WTC11 (cell line): ENCODE data around the gene NOX3. TPM values are rescaled to one million over a fixed set of nuclear protein-coding genes. Genes with fewer than 3 reads are reported as not detected.

Source experiments
- ATAC-seq: fragments of 200-7000 bp; cut with Tn5 transposase; 2 replicates; pipeline ENCODE4 v1.10.0; 2021; ENCODE audit warnings: mild to moderate bottlenecking, moderate library complexity
- CTCF ChIA-PET: fragments of 300-600 bp; sonication (Branson Sonifier 250); formaldehyde crosslinking; loops from one replicate; lab custom pipeline; 2021; ENCODE audit warnings: antibody characterized with exemption; lab: Charles Lee
- POLR2A ChIA-PET: fragments of 350-600 bp; sonication (Branson Sonifier 250); formaldehyde crosslinking; loops from one replicate; lab custom pipeline; 2021; ENCODE audit warnings: antibody characterized with exemption; lab: Charles Lee
- DNase-seq: peaks from one replicate; pipeline ENCODE4 v3.0.0; 2021; ENCODE audit warnings: low spot score
- H3K27ac Mint-ChIP-seq: 2 replicates; pipeline ENCODE4 v1.8.0; 2021; ENCODE audit warnings: mixed read lengths
- H3K27me3 Mint-ChIP-seq: 2 replicates; pipeline ENCODE4 v1.8.0; 2021; ENCODE audit warnings: low read depth, mild to moderate bottlenecking, moderate library complexity, mixed read lengths
- H3K36me3 Mint-ChIP-seq: 2 replicates; pipeline ENCODE4 v1.8.0; 2021; ENCODE audit warnings: mixed read lengths
- H3K4me1 Mint-ChIP-seq: 2 replicates; pipeline ENCODE4 v1.8.0; 2022; ENCODE audit warnings: mixed read lengths
- H3K4me3 Mint-ChIP-seq: 2 replicates; pipeline ENCODE4 v1.8.0; 2021; ENCODE audit warnings: mild to moderate bottlenecking, moderate library complexity, mixed read lengths
- H3K9me3 Mint-ChIP-seq: 2 replicates; pipeline ENCODE4 v1.8.0; 2021; ENCODE audit warnings: mixed read lengths
- ETV6 ChIP-seq: sonication (generic); formaldehyde crosslinking; IDR thresholded peaks from 2 replicates; pipeline ENCODE4 v1.8.1; 2022; ENCODE audit warnings: mild to moderate bottlenecking, missing genetic modification reagents
- JAZF1 ChIP-seq: fragments of 250-450 bp; sonication (Bioruptor Pico); IDR thresholded peaks from 2 replicates; pipeline ENCODE4 v1.9.0; 2021; ENCODE audit warnings: moderate library complexity, mild to moderate bottlenecking, inconsistent platforms
- MYBL2 ChIP-seq: sonication (generic); formaldehyde crosslinking; IDR thresholded peaks from 2 replicates; pipeline ENCODE4 v1.8.1; 2023; ENCODE audit warnings: mild to moderate bottlenecking, moderate library complexity, missing genetic modification reagents
- NR2C2 ChIP-seq: sonication (generic); formaldehyde crosslinking; IDR thresholded peaks from 2 replicates; pipeline ENCODE4 v1.8.0; 2022; ENCODE audit warnings: mild to moderate bottlenecking, missing genetic modification reagents
- OVOL2 ChIP-seq: fragments of 250-450 bp; sonication (Bioruptor Pico); IDR thresholded peaks from 2 replicates; pipeline ENCODE4 v1.9.0; 2021; ENCODE audit warnings: mild to moderate bottlenecking, borderline replicate concordance
- SMAD3 ChIP-seq: sonication (generic); formaldehyde crosslinking; IDR thresholded peaks from 2 replicates; pipeline ENCODE4 v1.8.0; 2022; ENCODE audit warnings: missing genetic modification reagents, mild to moderate bottlenecking, borderline replicate concordance
- SP1 ChIP-seq: sonication (generic); formaldehyde crosslinking; conservative IDR thresholded peaks from 2 replicates; pipeline ENCODE4 v1.8.1; 2022; ENCODE audit warnings: missing genetic modification reagents
- ZNF232 ChIP-seq: sonication (generic); formaldehyde crosslinking; IDR thresholded peaks from 2 replicates; pipeline ENCODE4 v1.8.0; 2022; ENCODE audit warnings: mild to moderate bottlenecking, missing genetic modification reagents
- total RNA-seq: library from RNA; stranded (reverse); gene quantifications from 3 replicates; pipeline ENCODE4 v1.2.3, GENCODE V29; 2021
- TF ChIP-seq, protein P1 (sequence below): sonication (generic); formaldehyde crosslinking; IDR thresholded peaks from 2 replicates; pipeline ENCODE4 v1.8.0; 2022; ENCODE audit warnings: mild to moderate bottlenecking, missing genetic modification reagents
- TF ChIP-seq, protein P2 (sequence below): fragments of 250-450 bp; sonication (Bioruptor Pico); IDR thresholded peaks from 2 replicates; pipeline ENCODE4 v1.9.0; 2021; ENCODE audit warnings: mild to moderate bottlenecking, borderline replicate concordance
- TF ChIP-seq, protein P3 (sequence below): sonication (generic); formaldehyde crosslinking; IDR thresholded peaks from 2 replicates; pipeline ENCODE4 v1.8.0; 2023; ENCODE audit warnings: missing genetic modification reagents, mild to moderate bottlenecking, borderline replicate concordance
- TF ChIP-seq, protein P4 (sequence below): sonication (generic); formaldehyde crosslinking; IDR thresholded peaks from 2 replicates; pipeline ENCODE4 v1.8.0; 2022; ENCODE audit warnings: missing genetic modification reagents
- TF ChIP-seq, protein P5 (sequence below): sonication (generic); formaldehyde crosslinking; IDR thresholded peaks from 2 replicates; pipeline ENCODE4 v1.8.1; 2023; ENCODE audit warnings: mild to moderate bottlenecking, moderate library complexity, missing genetic modification reagents
- TF ChIP-seq, protein P6 (sequence below): sonication (generic); formaldehyde crosslinking; IDR thresholded peaks from 2 replicates; pipeline ENCODE4 v1.8.0; 2022; ENCODE audit warnings: mild to moderate bottlenecking, missing genetic modification reagents
- TF ChIP-seq, protein P7 (sequence below): fragments of 250-450 bp; sonication (Bioruptor Pico); conservative IDR thresholded peaks from 2 replicates; pipeline ENCODE4 v1.9.0; 2021; ENCODE audit warnings: mild to moderate bottlenecking

NOX3 gene
- total RNA-seq, 1 experiment from 2014 or later = not detected

DNA sequence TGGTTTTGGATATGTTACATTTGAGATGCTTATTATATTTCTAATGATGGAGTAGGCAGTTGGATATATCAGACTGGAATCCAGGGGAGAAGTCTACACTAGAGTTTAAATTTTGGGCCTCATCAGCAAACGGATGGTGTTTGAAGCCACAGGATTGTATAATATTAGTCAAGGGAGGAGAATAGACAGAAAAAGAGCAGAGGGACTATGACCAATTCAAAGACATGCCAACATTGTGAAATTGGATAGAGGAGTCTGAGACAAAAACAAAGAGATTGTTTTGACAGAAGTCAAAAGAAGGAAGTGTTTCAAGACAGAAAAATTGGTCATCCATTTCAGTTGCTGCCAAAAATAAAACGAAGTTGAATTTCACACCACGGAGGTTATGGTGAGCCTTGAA lies 66.5 kb downstream of the NOX3 start:
- no peak for ATAC-seq
- POLR2A ChIA-PET = no interaction called here
- H3K4me3 Mint-ChIP-seq = no peak overlapping the region

More for the DNA sequence above, 66.5 kb downstream of the NOX3 start:
- Mint-ChIP-seq H3K4me1 (peaks cover 4% of the 10 kb centered on the region), H3K36me3 (no peaks in the 10 kb centered on the region), H3K27me3 (no peaks in the 10 kb centered on the region), H3K27ac (no peak overlapping the region), H3K9me3 (no peaks in the 10 kb centered on the region)
- CTCF ChIA-PET = no interaction called here
- no peak for DNase-seq
- TF ChIP-seq SMAD3 (CRISPR knock-in tag) (no peak), NR2C2 (CRISPR knock-in tag) (no peak), JAZF1 (CRISPR knock-in tag) (no peak), OVOL2 (no peak), ZNF232 (CRISPR knock-in tag) (no peak), SP1 (CRISPR knock-in tag) (no peak), ETV6 (no peak), MYBL2 (CRISPR knock-in tag) (no peak)
- TF ChIP-seq, protein P1, sequence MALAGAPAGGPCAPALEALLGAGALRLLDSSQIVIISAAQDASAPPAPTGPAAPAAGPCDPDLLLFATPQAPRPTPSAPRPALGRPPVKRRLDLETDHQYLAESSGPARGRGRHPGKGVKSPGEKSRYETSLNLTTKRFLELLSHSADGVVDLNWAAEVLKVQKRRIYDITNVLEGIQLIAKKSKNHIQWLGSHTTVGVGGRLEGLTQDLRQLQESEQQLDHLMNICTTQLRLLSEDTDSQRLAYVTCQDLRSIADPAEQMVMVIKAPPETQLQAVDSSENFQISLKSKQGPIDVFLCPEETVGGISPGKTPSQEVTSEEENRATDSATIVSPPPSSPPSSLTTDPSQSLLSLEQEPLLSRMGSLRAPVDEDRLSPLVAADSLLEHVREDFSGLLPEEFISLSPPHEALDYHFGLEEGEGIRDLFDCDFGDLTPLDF (CRISPR knock-in tag) = no peak
- TF ChIP-seq, protein P2, sequence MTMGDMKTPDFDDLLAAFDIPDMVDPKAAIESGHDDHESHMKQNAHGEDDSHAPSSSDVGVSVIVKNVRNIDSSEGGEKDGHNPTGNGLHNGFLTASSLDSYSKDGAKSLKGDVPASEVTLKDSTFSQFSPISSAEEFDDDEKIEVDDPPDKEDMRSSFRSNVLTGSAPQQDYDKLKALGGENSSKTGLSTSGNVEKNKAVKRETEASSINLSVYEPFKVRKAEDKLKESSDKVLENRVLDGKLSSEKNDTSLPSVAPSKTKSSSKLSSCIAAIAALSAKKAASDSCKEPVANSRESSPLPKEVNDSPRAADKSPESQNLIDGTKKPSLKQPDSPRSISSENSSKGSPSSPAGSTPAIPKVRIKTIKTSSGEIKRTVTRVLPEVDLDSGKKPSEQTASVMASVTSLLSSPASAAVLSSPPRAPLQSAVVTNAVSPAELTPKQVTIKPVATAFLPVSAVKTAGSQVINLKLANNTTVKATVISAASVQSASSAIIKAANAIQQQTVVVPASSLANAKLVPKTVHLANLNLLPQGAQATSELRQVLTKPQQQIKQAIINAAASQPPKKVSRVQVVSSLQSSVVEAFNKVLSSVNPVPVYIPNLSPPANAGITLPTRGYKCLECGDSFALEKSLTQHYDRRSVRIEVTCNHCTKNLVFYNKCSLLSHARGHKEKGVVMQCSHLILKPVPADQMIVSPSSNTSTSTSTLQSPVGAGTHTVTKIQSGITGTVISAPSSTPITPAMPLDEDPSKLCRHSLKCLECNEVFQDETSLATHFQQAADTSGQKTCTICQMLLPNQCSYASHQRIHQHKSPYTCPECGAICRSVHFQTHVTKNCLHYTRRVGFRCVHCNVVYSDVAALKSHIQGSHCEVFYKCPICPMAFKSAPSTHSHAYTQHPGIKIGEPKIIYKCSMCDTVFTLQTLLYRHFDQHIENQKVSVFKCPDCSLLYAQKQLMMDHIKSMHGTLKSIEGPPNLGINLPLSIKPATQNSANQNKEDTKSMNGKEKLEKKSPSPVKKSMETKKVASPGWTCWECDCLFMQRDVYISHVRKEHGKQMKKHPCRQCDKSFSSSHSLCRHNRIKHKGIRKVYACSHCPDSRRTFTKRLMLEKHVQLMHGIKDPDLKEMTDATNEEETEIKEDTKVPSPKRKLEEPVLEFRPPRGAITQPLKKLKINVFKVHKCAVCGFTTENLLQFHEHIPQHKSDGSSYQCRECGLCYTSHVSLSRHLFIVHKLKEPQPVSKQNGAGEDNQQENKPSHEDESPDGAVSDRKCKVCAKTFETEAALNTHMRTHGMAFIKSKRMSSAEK (CRISPR knock-in tag) = no peak
- TF ChIP-seq, protein P3, sequence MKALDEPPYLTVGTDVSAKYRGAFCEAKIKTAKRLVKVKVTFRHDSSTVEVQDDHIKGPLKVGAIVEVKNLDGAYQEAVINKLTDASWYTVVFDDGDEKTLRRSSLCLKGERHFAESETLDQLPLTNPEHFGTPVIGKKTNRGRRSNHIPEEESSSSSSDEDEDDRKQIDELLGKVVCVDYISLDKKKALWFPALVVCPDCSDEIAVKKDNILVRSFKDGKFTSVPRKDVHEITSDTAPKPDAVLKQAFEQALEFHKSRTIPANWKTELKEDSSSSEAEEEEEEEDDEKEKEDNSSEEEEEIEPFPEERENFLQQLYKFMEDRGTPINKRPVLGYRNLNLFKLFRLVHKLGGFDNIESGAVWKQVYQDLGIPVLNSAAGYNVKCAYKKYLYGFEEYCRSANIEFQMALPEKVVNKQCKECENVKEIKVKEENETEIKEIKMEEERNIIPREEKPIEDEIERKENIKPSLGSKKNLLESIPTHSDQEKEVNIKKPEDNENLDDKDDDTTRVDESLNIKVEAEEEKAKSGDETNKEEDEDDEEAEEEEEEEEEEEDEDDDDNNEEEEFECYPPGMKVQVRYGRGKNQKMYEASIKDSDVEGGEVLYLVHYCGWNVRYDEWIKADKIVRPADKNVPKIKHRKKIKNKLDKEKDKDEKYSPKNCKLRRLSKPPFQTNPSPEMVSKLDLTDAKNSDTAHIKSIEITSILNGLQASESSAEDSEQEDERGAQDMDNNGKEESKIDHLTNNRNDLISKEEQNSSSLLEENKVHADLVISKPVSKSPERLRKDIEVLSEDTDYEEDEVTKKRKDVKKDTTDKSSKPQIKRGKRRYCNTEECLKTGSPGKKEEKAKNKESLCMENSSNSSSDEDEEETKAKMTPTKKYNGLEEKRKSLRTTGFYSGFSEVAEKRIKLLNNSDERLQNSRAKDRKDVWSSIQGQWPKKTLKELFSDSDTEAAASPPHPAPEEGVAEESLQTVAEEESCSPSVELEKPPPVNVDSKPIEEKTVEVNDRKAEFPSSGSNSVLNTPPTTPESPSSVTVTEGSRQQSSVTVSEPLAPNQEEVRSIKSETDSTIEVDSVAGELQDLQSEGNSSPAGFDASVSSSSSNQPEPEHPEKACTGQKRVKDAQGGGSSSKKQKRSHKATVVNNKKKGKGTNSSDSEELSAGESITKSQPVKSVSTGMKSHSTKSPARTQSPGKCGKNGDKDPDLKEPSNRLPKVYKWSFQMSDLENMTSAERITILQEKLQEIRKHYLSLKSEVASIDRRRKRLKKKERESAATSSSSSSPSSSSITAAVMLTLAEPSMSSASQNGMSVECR = no peak
- TF ChIP-seq, protein P4, sequence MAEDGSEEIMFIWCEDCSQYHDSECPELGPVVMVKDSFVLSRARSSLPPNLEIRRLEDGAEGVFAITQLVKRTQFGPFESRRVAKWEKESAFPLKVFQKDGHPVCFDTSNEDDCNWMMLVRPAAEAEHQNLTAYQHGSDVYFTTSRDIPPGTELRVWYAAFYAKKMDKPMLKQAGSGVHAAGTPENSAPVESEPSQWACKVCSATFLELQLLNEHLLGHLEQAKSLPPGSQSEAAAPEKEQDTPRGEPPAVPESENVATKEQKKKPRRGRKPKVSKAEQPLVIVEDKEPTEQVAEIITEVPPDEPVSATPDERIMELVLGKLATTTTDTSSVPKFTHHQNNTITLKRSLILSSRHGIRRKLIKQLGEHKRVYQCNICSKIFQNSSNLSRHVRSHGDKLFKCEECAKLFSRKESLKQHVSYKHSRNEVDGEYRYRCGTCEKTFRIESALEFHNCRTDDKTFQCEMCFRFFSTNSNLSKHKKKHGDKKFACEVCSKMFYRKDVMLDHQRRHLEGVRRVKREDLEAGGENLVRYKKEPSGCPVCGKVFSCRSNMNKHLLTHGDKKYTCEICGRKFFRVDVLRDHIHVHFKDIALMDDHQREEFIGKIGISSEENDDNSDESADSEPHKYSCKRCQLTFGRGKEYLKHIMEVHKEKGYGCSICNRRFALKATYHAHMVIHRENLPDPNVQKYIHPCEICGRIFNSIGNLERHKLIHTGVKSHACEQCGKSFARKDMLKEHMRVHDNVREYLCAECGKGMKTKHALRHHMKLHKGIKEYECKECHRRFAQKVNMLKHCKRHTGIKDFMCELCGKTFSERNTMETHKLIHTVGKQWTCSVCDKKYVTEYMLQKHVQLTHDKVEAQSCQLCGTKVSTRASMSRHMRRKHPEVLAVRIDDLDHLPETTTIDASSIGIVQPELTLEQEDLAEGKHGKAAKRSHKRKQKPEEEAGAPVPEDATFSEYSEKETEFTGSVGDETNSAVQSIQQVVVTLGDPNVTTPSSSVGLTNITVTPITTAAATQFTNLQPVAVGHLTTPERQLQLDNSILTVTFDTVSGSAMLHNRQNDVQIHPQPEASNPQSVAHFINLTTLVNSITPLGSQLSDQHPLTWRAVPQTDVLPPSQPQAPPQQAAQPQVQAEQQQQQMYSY (CRISPR knock-in tag) = no peak
- TF ChIP-seq, protein P5, sequence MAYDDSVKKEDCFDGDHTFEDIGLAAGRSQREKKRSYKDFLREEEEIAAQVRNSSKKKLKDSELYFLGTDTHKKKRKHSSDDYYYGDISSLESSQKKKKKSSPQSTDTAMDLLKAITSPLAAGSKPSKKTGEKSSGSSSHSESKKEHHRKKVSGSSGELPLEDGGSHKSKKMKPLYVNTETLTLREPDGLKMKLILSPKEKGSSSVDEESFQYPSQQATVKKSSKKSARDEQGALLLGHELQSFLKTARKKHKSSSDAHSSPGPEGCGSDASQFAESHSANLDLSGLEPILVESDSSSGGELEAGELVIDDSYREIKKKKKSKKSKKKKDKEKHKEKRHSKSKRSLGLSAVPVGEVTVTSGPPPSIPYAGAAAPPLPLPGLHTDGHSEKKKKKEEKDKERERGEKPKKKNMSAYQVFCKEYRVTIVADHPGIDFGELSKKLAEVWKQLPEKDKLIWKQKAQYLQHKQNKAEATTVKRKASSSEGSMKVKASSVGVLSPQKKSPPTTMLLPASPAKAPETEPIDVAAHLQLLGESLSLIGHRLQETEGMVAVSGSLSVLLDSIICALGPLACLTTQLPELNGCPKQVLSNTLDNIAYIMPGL = no peak
- TF ChIP-seq, protein P6, sequence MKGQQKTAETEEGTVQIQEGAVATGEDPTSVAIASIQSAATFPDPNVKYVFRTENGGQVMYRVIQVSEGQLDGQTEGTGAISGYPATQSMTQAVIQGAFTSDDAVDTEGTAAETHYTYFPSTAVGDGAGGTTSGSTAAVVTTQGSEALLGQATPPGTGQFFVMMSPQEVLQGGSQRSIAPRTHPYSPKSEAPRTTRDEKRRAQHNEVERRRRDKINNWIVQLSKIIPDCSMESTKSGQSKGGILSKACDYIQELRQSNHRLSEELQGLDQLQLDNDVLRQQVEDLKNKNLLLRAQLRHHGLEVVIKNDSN = no peak
- TF ChIP-seq, protein P7, sequence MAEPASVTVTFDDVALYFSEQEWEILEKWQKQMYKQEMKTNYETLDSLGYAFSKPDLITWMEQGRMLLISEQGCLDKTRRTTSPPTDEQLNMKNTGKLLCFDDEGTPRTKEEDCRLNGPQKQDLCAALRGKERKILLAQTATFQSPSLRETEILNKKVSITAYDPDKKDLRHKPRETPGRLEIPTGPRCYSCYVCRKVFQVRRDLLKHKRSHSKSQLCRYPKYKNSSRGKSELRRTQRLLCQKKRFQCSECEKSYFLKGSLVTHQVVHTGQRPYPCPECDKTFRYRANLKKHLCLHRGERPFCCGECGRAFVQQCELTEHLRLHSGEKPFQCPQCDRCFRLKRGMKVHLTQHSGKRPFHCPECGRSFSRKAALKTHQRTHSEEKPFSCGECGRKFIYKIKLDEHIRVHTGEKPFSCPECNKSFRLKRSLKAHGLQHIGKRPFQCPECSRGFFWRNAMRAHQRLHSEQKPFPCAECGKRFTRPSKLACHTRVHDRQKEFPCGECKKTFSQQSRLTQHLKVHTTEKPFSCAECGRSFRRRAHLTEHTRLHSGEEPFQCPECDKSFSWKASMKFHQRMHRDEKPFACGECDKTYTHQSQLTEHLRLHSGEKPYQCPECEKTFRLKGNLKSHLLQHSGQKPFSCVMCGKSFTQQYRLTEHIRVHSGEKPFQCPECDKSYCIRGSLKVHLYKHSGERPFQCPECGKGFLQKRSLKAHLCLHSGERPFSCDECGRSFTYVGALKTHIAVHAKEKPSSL = no peak
